A673 (cell line): ENCODE measurements around the gene APAF1. TPM values are rescaled to one million over a fixed set of nuclear protein-coding genes. Genes with fewer than 3 reads are reported as not detected.

Source experiments
- BruUV-seq: library from RNA; stranded (reverse); fragments of 400-500 nt; replicated peaks from 2 replicates; lab custom pipeline; 2021; lab: Mats Ljungman, UMichigan
- CTCF ChIA-PET: fragments of 300-600 bp; sonication (Branson Sonifier 250); formaldehyde crosslinking; loops from one replicate; lab custom pipeline; 2022; ENCODE audit warnings: antibody characterized with exemption; lab: Charles Lee
- POLR2A ChIA-PET: fragments of 300-600 bp; sonication (Branson Sonifier 250); formaldehyde crosslinking; loops from one replicate; lab custom pipeline; 2022; ENCODE audit warnings: antibody characterized with exemption; ENCODE audit not compliant: low non-redundant PET; lab: Charles Lee
- DNase-seq: peaks from one replicate; pipeline ENCODE4 v3.0.0-alpha.2; 2015; ENCODE audit warnings: low spot score
- H3K27ac ChIP-seq: fragments of 200-600 bp; sonication (generic); 2 replicates; pipeline ENCODE4 v1.5.1; 2016; ENCODE audit warnings: mixed run types, low read depth, mild to moderate bottlenecking, mixed read lengths, antibody characterized with exemption, low read length; ENCODE audit not compliant: poor library complexity, severe bottlenecking
- H3K27me3 ChIP-seq: fragments of 200-600 bp; sonication (generic); replicated peaks from 2 replicates; pipeline ENCODE4 v1.6.1; 2017; ENCODE audit warnings: mixed run types, low read depth, mild to moderate bottlenecking, mixed read lengths, antibody characterized with exemption, low read length; ENCODE audit not compliant: insufficient read depth, poor library complexity
- H3K36me3 ChIP-seq: fragments of 200-600 bp; sonication (generic); 2 replicates; pipeline ENCODE4 v1.6.1; 2016; ENCODE audit warnings: mixed run types, mild to moderate bottlenecking, mixed read lengths, antibody characterized with exemption, low read length; ENCODE audit not compliant: insufficient read depth, poor library complexity, severe bottlenecking
- H3K4me1 ChIP-seq: fragments of 200-600 bp; sonication (generic); 2 replicates; pipeline ENCODE4 v1.6.1; 2017; ENCODE audit warnings: mixed run types, mild to moderate bottlenecking, mixed read lengths, antibody characterized with exemption, low read length; ENCODE audit not compliant: insufficient read depth, poor library complexity, severe bottlenecking
- H3K4me3 ChIP-seq: fragments of 200-600 bp; sonication (generic); 2 replicates; pipeline ENCODE4 v1.5.1; 2016; ENCODE audit warnings: low read depth, mixed run types, mild to moderate bottlenecking, mixed read lengths, low read length; ENCODE audit not compliant: poor library complexity, severe bottlenecking
- H3K9me3 ChIP-seq: fragments of 200-600 bp; sonication (generic); 2 replicates; pipeline ENCODE4 v1.6.1; 2016; ENCODE audit warnings: mixed run types, low read depth, mild to moderate bottlenecking, mixed read lengths, antibody characterized with exemption, low read length; ENCODE audit not compliant: poor library complexity, severe bottlenecking
- EZH2 ChIP-seq: fragments of 200-600 bp; sonication (generic); IDR thresholded peaks from 2 replicates; pipeline ENCODE4 v1.6.1; 2017; ENCODE audit warnings: borderline replicate concordance, low read depth, mild to moderate bottlenecking, mixed read lengths, antibody characterized with exemption, low read length; ENCODE audit not compliant: poor library complexity, severe bottlenecking
- intact Hi-C: fragments of 100-400 bp; cut with micrococcal nuclease; formaldehyde crosslinking; loops from one replicate; pipeline ENCODE4 v1.10.0; 2022; ENCODE audit not compliant: unreplicated experiment
- total RNA-seq: library from RNA; stranded (reverse); gene quantifications from 2 replicates; pipeline ENCODE4 v1.2.3, GENCODE V29; 2021
- TF ChIP-seq, protein P1 (sequence below): fragments of 300-800, 200-600 bp; sonication (generic); conservative IDR thresholded peaks from 2 replicates; pipeline ENCODE4 v1.5.1; 2017; ENCODE audit warnings: low read depth, mild to moderate bottlenecking, antibody characterized with exemption, low read length, moderate library complexity, mixed read lengths

APAF1 gene
- total RNA-seq, 1 experiment from 2014 or later: 24.2 TPM

DNA sequence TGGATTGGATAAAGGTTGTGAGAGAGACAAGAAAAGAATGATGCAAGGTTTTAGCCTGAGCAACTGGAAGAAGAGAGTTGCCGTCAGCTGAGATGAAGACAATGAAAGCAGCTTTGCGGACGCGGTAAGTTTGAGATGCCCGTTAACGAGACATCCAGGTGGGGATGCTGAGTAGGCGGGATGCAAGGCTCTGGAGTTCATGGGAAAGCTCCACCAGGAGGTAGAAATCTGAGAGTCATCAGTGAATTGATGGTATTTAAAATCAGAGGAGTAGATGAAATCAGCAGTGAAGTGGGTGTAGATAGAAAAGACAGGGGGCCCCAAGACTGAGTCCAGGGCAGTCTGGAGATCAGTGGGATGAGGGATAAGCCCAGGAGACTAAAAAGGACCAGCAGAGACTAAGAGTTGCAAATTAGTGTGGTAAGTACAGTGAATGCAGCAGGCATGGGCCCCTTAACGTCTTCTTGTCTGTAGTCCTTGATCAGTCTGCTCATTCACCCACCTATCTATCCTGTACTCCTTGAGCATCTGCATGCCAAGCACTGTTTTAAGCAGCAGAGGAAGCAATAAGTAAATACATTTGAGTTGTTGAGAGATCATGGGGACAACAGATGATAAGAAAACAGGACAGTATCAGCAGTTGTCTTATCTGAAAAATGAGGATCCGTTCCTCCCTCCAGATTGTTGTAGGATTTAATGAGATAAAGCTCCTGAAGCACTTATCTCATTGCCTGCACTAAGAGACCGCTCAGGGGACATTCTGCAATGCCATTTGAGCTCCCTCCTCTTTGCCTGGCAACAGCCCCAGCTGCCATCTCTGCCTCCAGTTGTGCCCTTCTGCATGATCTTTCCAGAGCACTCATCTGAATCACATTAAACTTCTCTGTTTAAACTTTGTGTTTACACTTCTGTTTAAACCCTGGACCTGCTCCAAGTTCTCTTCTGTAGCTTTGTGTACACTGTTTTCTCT lies 91.5 kb downstream of the APAF1 start:
- TF ChIP-seq, protein P1, sequence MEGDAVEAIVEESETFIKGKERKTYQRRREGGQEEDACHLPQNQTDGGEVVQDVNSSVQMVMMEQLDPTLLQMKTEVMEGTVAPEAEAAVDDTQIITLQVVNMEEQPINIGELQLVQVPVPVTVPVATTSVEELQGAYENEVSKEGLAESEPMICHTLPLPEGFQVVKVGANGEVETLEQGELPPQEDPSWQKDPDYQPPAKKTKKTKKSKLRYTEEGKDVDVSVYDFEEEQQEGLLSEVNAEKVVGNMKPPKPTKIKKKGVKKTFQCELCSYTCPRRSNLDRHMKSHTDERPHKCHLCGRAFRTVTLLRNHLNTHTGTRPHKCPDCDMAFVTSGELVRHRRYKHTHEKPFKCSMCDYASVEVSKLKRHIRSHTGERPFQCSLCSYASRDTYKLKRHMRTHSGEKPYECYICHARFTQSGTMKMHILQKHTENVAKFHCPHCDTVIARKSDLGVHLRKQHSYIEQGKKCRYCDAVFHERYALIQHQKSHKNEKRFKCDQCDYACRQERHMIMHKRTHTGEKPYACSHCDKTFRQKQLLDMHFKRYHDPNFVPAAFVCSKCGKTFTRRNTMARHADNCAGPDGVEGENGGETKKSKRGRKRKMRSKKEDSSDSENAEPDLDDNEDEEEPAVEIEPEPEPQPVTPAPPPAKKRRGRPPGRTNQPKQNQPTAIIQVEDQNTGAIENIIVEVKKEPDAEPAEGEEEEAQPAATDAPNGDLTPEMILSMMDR: no peak
- no peak for TF ChIP-seq EZH2
- ChIA-PET CTCF (no interaction called here), POLR2A (interaction anchor here (0.6 kb wide), 1 partner anchor 9 kb away, joined by 4 read pairs; no protein-coding TSS in a partner anchor)
- no peaks in the 10 kb centered on the region for H3K27me3 ChIP-seq
- BruUV-seq: no TSS peak
- H3K4me1 ChIP-seq: peaks cover 3% of the 10 kb centered on the region
- no peaks in the 10 kb centered on the region for H3K9me3 ChIP-seq
- H3K27ac ChIP-seq: no peak overlapping the region
- no peak for DNase-seq
- intact Hi-C loops: no loop called here
- H3K4me3 ChIP-seq: no peak overlapping the region
- H3K36me3 ChIP-seq: no peaks in the 10 kb centered on the region

DNA sequence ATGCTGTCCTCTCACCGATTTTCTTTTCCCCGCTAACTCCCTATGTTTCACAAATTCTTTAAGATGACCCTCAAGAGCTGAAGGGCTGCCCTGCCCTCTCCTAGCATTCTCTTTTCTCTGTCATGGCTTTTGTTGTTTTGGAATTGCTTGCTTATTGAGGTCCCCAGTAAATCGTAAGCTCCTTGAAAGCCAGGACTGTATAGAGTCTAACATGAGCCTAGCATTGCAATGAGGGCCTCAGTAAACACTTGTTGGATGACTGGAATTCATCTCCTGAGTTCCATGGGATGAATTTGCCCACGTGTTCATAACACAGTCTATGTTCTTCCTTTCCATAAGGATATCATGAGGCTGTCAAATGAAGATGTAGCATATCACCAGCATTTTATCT lies 92.2 kb downstream of the APAF1 start:
- Histone ChIP-seq H3K4me1 (peaks cover 10% of the 10 kb centered on the region), H3K4me3 (no peak overlapping the region), H3K27ac (no peak overlapping the region), H3K27me3 (no peaks in the 10 kb centered on the region), H3K36me3 (no peaks in the 10 kb centered on the region), H3K9me3 (no peaks in the 10 kb centered on the region)
- intact Hi-C loops: no loop called here
- TF ChIP-seq EZH2: no peak
- TF ChIP-seq, protein P1: no peak
- ChIA-PET CTCF (no interaction called here), POLR2A (interaction anchor here (0.6 kb wide), 1 partner anchor 13 kb away, joined by 3 read pairs; no protein-coding TSS in a partner anchor)
- no peak for DNase-seq
- no TSS peak for BruUV-seq

DNA sequence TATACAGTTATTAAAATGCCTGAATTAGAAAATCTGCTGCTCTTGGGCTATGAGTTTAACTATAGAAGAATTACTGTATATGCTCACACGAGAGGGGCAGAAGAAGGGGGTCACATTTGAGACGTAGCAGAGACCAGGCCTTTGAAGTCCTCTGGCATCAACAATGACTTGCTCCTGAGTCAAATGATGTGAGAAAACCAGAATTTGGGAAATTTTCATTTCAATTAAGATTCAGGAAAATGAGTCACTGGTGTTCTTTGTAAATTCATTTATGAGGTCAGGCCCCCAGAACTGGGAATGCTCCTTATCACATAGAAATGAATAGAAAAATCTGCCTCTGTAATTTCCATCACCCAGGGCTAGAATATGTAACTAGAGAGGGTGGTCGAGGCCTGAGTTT lies 92.9 kb downstream of the APAF1 start:
- Histone ChIP-seq H3K4me3 (no peak overlapping the region), H3K9me3 (no peaks in the 10 kb centered on the region), H3K4me1 (peaks cover 14% of the 10 kb centered on the region), H3K27me3 (no peaks in the 10 kb centered on the region), H3K27ac (no peak overlapping the region), H3K36me3 (no peaks in the 10 kb centered on the region)
- TF ChIP-seq, protein P1: no peak
- TF ChIP-seq EZH2: no peak
- no TSS peak for BruUV-seq
- ChIA-PET CTCF (no interaction called here), POLR2A (no interaction called here)
- DNase-seq: peak; percentile 29
- intact Hi-C loops: no loop called here
